Measurements from ENCODE around the gene CCDC92. TPM values are rescaled to one million over a fixed set of nuclear protein-coding genes. Genes with fewer than 3 reads are reported as not detected.

The CCDC92 gene
- total and polyA plus RNA-seq, 2 of the 8 experiments (the other 6 are each of a cell fraction or from before 2014, with no cell fraction given) = 0.43 to 0.51 TPM

DNA sequence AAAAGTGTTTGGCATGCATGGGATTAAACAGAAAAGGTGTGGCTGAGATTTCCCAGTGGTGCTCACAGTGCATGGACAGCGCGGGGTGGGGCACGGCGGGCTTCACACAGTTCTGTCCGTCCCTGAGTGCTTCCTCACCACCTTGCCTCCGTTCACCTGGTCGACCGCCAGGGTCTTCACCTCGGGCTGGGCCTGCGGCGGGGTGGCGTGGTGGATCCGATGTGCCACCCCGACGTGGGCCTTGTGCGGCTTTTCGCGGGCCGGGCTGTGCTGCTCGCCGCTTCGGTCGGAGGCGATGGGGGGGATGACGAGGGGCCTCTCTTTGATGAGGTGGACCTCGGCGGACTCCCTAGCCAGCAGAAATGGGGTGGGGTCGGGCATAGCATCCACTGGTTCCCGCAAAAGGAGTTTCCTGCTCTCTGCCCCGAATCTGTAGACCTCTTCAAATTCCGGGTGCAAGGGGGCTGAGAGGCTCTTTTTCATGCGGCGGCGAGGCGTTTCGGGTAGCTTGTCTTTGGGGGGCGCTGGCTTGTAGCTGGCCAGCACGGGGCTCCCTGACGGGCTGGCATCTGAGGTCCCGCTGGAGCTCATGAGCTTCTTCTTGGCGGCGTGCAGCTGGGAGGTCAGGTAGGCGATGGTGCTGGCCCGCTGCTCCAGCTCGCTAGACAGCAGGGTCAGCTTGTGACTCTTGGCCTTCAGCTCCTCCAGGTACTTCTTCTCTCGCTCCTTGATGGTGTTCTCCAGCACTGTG is 35.5 kb downstream of the CCDC92 start:
- Histone ChIP-seq H3K27ac (ENCODE audit: low read depth, low read length) (no peak overlapping the region), H3K27me3 (replicated peaks in 1 of 4; ENCODE audit: control insufficient read depth in 3 of 4, extremely low read depth in 1 of 4, insufficient read depth in 3 of 4, low read length in 3 of 4) (peaks cover 0 to 2% (median 0%) of the 10 kb centered on the region in 4 experiments; a peak in 1 of 7 replicates), H3K23me2 (ENCODE audit: low read depth, low read length) (no peaks in the 10 kb centered on the region), H3K4me3 (ENCODE audit: extremely low read depth in 1 of 4, insufficient read depth in 2 of 4, low read depth in 3 of 4, low read length in 4 of 4) (no peak overlapping the region), H4K8ac (ENCODE audit: extremely low read depth, insufficient read depth, low read length) (no peak overlapping the region), H3K79me1 (ENCODE audit: low read depth, low read length) (no peaks in the 10 kb centered on the region), H3K36me3 (ENCODE audit: control insufficient read depth in 2 of 4, insufficient read depth in 4 of 4, low read length in 3 of 4) (no peaks in the 10 kb centered on the region), H3K14ac (ENCODE audit: insufficient read length) (no peak overlapping the region), H3K9ac (replicated peaks in 1 of 4; ENCODE audit: extremely low read depth in 1 of 4, low read depth in 3 of 4, low read length in 3 of 4) (no peak overlapping the region), H2BK120ac (replicated peaks; ENCODE audit: low read depth, low read length) (no peak overlapping the region), H4K91ac (replicated peaks; ENCODE audit: insufficient read length, low read length) (no peak overlapping the region), H4K20me1 (replicated peaks in 1 of 2; ENCODE audit: control insufficient read depth in 1 of 2, insufficient read depth in 2 of 2, low read length in 2 of 2) (no peaks in the 10 kb centered on the region), H2BK15ac (ENCODE audit: low read length) (no peak overlapping the region), H2BK12ac (ENCODE audit: low read depth, low read length) (no peak overlapping the region), H3K18ac (ENCODE audit: extremely low read depth, low read length) (no peak overlapping the region), H3K56ac (replicated peaks; ENCODE audit: insufficient read length, low read depth, low read length) (no peak overlapping the region), H2BK5ac (ENCODE audit: low read depth, low read length) (no peak overlapping the region), H3K4ac (replicated peaks; ENCODE audit: insufficient read length, low read depth, low read length) (no peak overlapping the region), H3K4me2 (ENCODE audit: insufficient read depth in 1 of 2, low read depth in 2 of 2, low read length in 2 of 2) (no peak overlapping the region), H4K5ac (ENCODE audit: insufficient read length, low read depth, low read length) (no peak overlapping the region), H3K23ac (ENCODE audit: insufficient read length) (no peak overlapping the region), H3K4me1 (replicated peaks in 1 of 4; ENCODE audit: control insufficient read depth in 3 of 4, insufficient read depth in 4 of 4, low read length in 3 of 4) (no peaks in the 10 kb centered on the region), H3K79me2 (ENCODE audit: control insufficient read depth in 1 of 2, insufficient read depth in 2 of 2, low read length in 2 of 2) (no peaks in the 10 kb centered on the region), H2AK5ac (ENCODE audit: low read depth, low read length) (no peak overlapping the region), H2BK20ac (ENCODE audit: low read length) (no peak overlapping the region), H2AFZ (ENCODE audit: low read length) (no peak overlapping the region), H3K9me3 (ENCODE audit: insufficient read depth in 2 of 2, low read depth in 1 of 2, low read length in 1 of 2) (no peaks in the 10 kb centered on the region)
- POLR2A ChIA-PET (ENCODE audit: partially characterized antibody) = no interaction called here
- WGBS, 2 experiments (ENCODE audit: extremely low coverage in 1 of 2, insufficient coverage in 1 of 2, insufficient read length in 1 of 2, insufficient replicate concordance in 2 of 2, low coverage in 1 of 2, low lambda C conversion rate in 2 of 2, missing lambda C conversion rate in 1 of 2) = 93% methylated on average over 43 of the region's 46 CpGs; no CpG with 5 or more reads in 1 of the 2 experiments
- DNase-seq (ENCODE audit: low read depth in 1 of 2, low spot score in 2 of 2) (no peak), FAIRE-seq (no peak)
- CTCF ChIA-PET (ENCODE audit: partially characterized antibody) = interaction anchor here (0.6 to 5.2 kb wide), 7 partner anchors 9 to 79 kb away, joined by 3 to 26 read pairs (median 3); no protein-coding TSS in a partner anchor
- TF ChIP-seq EP300 (IDR thresholded peaks at IDR 0.05; ENCODE audit: borderline replicate concordance in 1 of 2, low read depth in 2 of 2, low read length in 2 of 2) = no peak
- TF ChIP-seq RAD21 (IDR thresholded peaks at IDR 0.05 in 1 of 2, conservative IDR thresholded peaks at IDR 0.05 in 1 of 2; ENCODE audit: low read depth in 2 of 2, low read length in 2 of 2) = no peak
- TF ChIP-seq TAF1 (IDR thresholded peaks at IDR 0.05; ENCODE audit: low read depth, low read length) = no peak
- TF ChIP-seq KDM1A (IDR thresholded peaks at IDR 0.05; ENCODE audit: borderline replicate concordance, low read length) = no peak
- TF ChIP-seq SUZ12 (IDR thresholded peaks at IDR 0.05; ENCODE audit: low read length) = no peak
- no peak for TF ChIP-seq SRF (IDR thresholded peaks at IDR 0.05; ENCODE audit: low read depth, low read length)
- no peak for TF ChIP-seq CTBP2 (IDR thresholded peaks at IDR 0.05; ENCODE audit: borderline replicate concordance, insufficient read depth, insufficient read length, low read length)
- TF ChIP-seq, protein P1, sequence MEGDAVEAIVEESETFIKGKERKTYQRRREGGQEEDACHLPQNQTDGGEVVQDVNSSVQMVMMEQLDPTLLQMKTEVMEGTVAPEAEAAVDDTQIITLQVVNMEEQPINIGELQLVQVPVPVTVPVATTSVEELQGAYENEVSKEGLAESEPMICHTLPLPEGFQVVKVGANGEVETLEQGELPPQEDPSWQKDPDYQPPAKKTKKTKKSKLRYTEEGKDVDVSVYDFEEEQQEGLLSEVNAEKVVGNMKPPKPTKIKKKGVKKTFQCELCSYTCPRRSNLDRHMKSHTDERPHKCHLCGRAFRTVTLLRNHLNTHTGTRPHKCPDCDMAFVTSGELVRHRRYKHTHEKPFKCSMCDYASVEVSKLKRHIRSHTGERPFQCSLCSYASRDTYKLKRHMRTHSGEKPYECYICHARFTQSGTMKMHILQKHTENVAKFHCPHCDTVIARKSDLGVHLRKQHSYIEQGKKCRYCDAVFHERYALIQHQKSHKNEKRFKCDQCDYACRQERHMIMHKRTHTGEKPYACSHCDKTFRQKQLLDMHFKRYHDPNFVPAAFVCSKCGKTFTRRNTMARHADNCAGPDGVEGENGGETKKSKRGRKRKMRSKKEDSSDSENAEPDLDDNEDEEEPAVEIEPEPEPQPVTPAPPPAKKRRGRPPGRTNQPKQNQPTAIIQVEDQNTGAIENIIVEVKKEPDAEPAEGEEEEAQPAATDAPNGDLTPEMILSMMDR (IDR thresholded peaks at IDR 0.05; ENCODE audit: control extremely low read depth in 1 of 3, insufficient read depth in 1 of 3, low read depth in 1 of 3, low read length in 3 of 3) = no peak
